GM21423 (cell line): ENCODE results near the gene ANKH.
"Not testable (repeated sequence)": the region's sequence is repeated elsewhere in the genome, so short reads cannot be mapped to it uniquely, and the experiment has no call there.

Experiments used
- ATAC-seq: cut with Tn5 transposase; IDR thresholded peaks from one replicate; pipeline ENCODE4 v1.9.1; 2021; ENCODE audit warnings: mild to moderate bottlenecking, moderate library complexity; ENCODE audit not compliant: unreplicated experiment

ANKH gene

DNA sequence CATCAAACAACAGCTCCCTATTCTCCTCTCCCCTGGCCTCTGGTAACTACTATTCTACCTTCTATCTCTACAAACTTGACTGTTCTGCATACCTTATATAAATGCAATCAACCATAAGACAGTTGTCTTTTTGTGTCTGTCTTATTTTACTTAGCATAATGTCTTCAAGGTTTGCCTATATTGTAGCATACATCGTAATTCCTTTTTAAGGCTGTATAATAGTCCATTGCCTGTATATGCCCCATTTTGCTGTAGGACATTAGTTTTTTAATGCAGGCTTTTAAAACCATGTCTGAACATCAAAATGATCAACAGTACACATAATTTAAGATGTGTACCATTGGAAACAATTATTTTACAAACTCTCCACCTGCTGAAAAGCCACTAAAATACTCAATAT lies 12.4 kb downstream of the ANKH start:
- no peak for ATAC-seq

GRCh38 chr5:14855366-14855765 lies 16.2 kb downstream of the ANKH start:
- no peak for ATAC-seq

GRCh38 chr5:14854799-14855198 lies 16.8 kb downstream of the ANKH start:
- ATAC-seq = no peak

DNA sequence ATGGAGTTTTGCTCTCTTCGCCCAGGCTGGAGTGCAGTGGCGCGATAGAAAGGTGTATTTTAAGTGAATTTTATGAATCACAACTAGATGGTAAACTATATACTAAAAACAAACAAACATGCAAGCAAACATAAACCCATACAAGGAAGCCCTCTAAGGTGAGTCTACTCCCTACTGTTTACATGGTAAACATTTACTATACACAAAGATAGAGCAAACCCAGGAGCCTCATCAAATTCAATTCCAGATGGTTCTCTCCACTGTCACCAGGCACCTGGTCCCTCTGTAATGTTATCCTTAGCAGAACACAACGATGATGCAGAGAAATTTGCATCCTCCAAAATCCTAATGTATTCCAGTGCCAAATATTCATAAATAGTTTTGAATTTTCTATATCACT lies 17.9 kb downstream of the ANKH start:
- ATAC-seq = no peak

DNA sequence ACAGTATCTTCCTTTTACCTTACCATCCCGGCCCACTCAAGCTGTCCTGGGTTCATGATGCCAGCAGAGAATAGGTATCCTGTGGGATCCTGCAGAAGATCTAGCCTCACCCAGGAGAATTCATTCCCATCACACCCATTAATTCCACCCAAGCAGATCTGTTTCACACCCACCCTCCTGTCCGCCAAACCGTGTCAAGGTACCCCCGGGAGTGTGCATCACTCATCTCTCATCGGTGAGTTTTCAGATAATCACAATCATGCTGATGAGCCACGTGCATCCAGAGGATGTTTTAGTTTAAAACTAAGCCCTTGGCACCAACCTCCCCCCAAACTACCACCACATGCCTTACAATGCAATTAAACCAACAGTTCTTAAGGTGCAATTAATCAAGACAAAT lies 18.8 kb downstream of the ANKH start:
- no peak for ATAC-seq

DNA sequence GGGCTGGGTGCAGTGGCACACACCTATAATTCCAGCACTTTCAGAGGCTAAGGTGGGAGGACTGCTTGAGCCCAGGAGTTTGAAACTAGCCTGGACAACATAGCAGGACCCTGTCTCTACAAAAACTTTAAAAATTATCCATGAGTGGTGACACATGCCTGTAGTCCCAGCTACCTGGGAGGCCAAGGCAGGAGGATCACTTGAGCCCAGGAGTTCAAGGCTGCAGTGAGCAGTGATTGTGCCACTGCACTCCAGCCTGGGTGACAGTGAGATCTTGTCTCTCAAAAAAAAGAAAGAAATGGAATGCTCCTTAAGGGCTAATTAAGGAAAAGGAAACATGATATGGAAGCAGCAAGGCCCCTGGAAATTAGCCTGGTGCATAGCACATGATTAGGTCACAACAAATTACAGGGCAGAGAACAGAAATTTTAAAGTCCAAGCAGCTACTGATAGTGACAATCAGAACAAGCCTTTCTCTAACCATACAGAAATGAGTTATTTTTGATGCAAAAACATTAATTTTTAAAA lies 19.5 kb downstream of the ANKH start:
- no peak for ATAC-seq

DNA sequence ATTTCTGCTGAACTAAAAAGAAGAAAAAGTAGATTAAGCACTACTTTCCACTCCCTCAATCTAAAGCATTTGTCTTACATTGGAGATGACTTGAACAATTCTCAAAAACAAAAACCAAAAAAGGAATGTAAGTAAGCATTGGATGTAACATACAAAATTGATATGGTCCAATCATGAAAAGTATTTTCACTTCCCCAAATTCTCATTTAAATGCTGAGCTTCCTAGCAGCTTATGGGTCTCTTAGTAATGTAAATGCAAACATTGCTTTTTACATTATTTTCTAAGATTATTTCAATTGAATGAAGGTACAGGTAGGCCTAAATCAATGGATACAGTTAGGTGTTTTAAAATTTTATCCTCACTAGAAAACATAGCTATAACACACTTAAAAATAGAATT lies 20.0 kb downstream of the ANKH start:
- no peak for ATAC-seq

DNA sequence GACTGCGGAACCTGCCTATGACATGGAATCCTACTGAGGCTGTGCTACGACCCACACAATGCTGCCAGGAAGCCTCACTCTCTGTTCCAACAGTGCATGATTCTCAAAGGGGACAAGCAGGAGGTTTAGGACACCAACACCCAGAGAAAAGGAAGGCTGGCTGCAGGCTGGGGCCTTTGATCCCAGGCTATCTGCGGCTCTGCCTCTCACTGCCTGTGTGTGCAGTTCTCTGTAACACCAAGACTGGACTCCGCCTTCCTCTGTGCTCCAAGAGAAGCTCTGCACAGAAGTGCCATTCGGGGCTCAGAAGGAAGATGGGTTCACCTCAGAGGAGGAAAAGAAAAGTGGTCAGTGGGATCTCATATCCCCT lies 20.5 kb downstream of the ANKH start:
- no peak for ATAC-seq

DNA sequence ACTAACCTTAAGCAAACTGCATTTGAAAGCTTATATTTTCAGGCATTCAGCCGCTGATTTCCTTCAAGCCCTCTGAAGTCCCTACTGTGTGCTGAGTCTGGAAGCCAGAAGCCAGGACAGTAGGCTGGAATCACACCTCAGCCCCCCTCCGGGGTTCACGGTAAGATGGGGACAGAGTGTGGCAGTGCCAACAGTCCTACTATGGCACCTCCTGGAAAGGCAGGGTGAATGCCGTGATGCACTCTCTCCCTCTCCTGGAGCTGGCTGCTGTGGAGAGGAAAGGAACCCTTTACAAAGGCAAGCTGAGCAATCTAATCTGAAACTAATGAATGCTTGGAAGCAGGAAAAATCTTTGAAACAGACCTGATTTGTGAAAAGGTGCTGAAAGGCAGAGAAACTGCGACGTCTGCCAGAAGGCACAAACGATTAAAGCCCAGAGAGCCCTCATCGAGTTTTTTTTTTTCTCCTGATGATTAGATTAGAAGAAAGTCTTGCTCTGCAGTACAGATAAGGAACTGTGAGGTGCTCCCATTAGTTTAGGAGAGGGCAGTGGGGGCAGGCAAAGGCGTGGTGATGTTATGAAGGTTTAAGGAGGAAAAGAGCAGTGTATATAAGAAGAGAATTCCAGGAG lies 21.0 kb downstream of the ANKH start:
- ATAC-seq = no peak

GRCh38 chr5:14849516-14850294 lies 21.9 kb downstream of the ANKH start:
- no peak for ATAC-seq

DNA sequence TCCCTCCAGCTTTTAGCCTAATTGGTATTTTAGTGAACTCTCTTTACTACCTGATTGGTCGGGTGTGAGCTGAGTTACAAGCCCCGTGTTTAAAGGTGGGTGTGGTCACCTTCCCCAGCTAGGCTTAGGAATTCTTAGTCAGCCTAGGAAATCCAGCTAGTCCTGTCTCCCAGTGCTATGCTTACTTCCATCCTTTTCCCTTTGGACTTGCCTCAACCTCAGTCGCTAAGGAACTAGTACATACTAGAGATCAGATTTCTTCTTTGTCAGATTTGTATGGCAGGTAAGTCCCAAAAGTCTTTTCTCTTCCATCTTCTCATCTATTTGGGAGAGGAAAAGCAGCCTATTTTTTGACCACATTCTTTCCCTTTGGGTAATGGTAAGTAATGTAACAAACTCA lies 22.6 kb downstream of the ANKH start:
- not testable (repeated sequence) for ATAC-seq

GRCh38 chr5:14848385-14848784 lies 23.2 kb downstream of the ANKH start:
- ATAC-seq = no peak

DNA sequence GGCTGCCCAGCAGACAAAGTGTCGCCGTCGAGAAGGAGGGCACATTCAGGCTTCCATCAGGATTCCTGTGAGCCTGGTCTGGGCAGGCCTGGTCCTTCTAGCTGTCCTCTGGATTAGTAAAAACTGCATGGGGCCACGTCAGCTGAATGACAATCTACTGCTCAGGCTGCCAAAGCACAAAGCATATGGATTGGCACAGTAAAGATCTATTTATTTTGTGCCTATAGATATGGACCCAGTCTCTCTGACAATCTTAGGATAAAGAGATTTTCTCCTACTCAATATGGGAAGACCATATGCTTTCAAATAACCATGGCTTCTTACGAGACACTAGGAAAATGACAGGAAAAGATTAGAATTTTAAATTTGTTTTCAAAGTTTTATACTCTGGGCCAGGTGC lies 24.1 kb downstream of the ANKH start:
- ATAC-seq = no peak

DNA sequence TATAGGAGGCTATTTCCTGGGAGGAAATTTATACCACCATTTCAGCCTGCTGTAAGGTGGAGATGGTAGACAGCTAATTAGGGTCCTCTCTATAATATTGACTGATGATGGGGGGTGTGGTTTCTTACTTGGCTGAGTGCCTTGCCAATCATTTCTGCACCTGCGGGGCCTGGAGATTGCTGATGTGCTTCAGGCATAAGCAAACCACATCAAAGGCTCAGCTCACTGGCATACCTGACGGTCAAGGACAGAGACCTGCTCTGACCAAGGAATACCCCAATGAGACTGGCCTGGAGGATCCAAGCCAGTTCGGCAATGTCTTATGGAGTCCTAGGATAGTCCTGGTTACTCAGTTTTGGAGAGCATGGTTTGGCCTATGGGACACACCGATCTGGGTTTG lies 29.5 kb downstream of the ANKH start:
- no peak for ATAC-seq

DNA sequence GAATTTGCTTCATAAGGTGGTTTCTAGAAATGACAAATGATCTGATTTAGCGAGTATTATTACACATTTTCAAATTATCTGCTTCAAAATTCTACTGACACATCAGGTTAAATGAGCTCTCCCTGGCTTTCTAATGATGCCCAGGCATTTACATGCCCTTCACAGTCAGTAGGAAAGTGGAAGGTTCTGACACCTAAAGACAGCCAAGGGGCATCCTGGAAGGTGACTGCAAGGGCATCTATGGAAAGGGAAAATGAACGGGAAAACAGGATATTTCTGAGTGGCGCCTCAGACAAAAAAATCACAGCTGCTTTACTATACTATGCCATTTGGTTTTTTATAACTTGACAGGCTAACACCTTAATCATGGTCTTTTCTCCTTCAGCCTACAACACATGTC lies 31.0 kb downstream of the ANKH start:
- ATAC-seq = no peak

- no peak for ATAC-seq
Measured at GRCh38 chr5:14838396-14839319, 32.9 kb downstream of the ANKH start.

GRCh38 chr5:14837423-14838122 lies 34.0 kb downstream of the ANKH start:
- ATAC-seq = not testable (repeated sequence)

DNA sequence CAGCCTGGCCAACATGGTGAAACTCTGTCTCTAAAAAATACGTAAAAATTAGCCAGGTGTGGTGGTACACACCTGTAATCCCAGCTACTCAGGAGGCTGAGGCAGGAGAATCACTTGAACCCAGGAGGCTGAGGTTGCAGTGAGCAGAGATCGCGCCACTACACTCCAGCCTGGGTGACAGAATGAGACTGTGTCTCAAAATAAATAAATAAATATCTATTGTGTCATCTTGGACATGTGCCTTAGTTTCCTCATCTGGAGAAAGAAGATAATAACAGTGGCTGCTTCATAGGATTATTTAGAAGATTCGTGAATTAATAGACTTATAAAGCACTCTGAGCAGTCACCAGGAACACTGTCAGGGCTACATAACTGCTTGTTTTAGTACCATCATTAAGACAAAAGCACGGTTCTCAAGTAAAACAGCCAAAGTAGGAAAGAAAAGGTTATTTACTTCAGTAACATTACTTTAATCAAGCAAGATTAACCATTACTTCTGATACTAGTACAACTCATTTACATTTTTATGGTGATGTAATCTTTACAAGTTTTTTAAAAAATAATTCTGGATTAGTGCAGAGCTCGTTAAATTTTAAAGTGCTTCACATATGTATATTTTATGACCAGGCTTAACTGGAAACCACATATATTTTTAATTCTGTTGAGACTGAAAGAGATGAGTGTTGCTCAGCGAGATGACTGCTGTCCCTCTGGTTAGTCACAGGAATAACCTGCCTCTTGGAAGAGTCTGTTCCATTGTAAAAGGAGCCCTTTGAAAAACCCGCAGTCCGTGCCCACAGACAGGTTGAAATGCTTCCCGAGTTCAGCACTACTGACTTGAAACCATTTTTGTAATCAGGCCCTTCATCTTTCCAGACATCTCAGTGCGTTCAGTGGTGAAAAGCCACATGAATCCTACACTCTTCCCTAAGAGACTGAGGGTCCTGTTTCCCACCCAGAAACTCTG lies 36.7 kb downstream of the ANKH start:
- no peak for ATAC-seq

DNA sequence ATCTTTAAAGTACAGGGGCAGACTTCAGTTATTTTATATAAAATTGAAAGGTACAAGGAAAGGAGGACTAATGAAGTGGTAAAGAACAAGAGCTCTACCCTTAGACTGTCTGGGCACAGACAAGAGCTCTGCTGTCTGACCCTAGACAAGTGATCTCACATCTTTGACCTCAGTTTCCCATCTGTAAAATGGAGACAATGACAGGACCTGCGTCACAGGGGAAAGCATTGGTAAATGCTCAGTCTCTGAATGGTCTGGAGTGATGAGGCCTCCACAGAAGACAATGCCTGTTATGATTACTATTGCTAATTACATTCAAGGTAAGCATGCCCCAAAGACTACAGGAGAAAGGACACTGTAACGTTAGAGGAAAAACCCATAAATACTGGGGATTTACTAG lies 37.5 kb downstream of the ANKH start:
- ATAC-seq = no peak

DNA sequence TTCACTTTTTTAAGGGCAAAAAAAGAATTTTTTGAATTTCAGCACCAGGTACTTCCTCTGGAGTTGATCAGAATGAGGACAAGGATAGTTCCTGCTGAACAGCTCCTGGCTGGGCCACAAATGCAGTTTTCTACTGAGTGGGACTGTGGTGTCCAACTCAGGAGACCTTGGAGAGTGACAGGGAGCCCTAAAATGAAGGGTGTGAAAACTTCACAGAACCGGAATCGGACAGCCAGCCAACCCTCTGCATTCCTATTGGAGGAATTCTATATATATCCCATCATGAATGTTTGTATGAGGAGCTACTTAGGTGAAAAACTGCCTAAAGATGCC lies 40.6 kb downstream of the ANKH start:
- ATAC-seq = no peak
